HG02642 (cell line): ENCODE measurements around the gene FIG4.
"Not testable (repeated sequence)": the region's sequence is repeated elsewhere in the genome, so short reads cannot be mapped to it uniquely, and the experiment has no call there.

Experiments
- ATAC-seq: cut with Tn5 transposase; IDR thresholded peaks from one replicate; pipeline ENCODE4 v1.9.1; 2021; ENCODE audit warnings: mild to moderate bottlenecking; ENCODE audit not compliant: unreplicated experiment, poor library complexity

Gene FIG4

GRCh38 chr6:109840034-109840433 lies 148.9 kb downstream of the FIG4 start:
- no peak for ATAC-seq

GRCh38 chr6:109840796-109841195 lies 149.7 kb downstream of the FIG4 start:
- ATAC-seq: no peak

DNA sequence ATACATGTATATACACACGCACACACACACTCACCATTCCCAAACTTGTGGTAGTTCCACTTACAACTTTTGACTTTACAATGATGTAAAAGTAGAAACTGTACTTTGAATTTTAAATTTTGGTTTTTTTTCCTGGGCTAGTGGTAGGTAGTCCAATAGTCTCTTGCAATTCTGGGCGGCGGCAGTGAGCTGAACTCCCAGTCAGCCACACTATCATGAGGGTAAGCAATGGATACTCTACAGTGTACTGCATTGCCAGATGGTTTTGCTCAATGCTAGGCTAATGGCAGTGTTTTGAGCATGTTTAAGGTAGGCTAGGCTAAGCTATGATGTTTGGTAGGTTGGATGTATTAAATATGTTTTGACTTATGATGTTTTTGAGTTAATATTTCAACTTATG lies 150.8 kb downstream of the FIG4 start:
- no peak for ATAC-seq

- no peak for ATAC-seq
Measured at GRCh38 chr6:109852713-109853112, 161.6 kb downstream of the FIG4 start.

DNA sequence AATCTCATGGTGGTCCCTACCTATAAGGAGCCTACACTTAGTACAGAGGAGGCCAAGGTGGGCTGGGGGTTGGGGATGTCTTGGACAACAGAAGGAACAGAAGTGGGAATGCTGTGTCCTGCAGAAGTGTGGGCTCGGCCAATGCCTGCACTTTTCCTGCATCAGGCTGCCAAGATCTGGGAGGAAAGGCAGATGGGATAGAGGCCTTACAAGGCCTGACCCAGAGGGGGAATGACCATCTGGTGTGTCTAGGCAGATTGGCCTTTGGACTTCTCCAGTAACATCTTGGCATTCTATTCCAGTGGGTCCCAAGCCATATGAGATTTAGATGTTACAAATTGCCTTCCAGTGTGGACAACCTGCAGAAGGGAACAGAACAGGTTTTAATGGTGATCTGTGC lies 162.3 kb downstream of the FIG4 start:
- ATAC-seq: no peak

DNA sequence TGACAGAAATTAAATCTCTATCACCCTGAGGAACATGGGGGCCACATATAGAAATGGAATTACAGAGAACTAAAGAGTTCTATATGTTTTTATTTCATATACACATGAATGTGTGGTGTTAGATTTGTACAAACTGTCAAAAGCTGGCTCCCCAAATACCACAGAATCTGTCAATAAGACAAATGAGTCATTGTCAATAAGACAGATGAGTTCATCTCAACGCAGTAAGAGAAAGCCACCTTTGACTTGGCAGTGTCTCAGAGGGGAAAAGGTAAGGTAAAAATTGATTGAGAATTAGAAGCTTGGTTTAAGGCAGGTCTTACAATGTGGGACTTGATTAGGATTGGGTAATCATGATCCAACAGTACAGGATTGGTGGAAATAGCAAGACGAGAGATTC lies 162.9 kb downstream of the FIG4 start:
- ATAC-seq: no peak

- ATAC-seq: no peak
Measured at GRCh38 chr6:109854541-109855308, 163.6 kb downstream of the FIG4 start.

GRCh38 chr6:109855476-109856040 lies 164.5 kb downstream of the FIG4 start:
- ATAC-seq: not testable (repeated sequence)

- ATAC-seq: no peak
Measured at GRCh38 chr6:109861946-109862345, 170.8 kb downstream of the FIG4 start.

GRCh38 chr6:109864050-109864449 lies 173.0 kb downstream of the FIG4 start:
- ATAC-seq: no peak

GRCh38 chr6:109865968-109866367 lies 174.9 kb downstream of the FIG4 start:
- ATAC-seq: no peak

- ATAC-seq: no peak
Measured at GRCh38 chr6:109867009-109867969, 176.2 kb downstream of the FIG4 start.

- ATAC-seq: no peak
Measured at GRCh38 chr6:109867970-109868358, 176.9 kb downstream of the FIG4 start.

- not testable (repeated sequence) for ATAC-seq
Measured at GRCh38 chr6:109869398-109870088, 178.4 kb downstream of the FIG4 start.

- no peak for ATAC-seq
Measured at GRCh38 chr6:109870089-109870410, 179.0 kb downstream of the FIG4 start.

- ATAC-seq: no peak
Measured at GRCh38 chr6:109872549-109872948, 181.5 kb downstream of the FIG4 start.

- no peak for ATAC-seq
Measured at GRCh38 chr6:109872968-109873545, 182.0 kb downstream of the FIG4 start.

DNA sequence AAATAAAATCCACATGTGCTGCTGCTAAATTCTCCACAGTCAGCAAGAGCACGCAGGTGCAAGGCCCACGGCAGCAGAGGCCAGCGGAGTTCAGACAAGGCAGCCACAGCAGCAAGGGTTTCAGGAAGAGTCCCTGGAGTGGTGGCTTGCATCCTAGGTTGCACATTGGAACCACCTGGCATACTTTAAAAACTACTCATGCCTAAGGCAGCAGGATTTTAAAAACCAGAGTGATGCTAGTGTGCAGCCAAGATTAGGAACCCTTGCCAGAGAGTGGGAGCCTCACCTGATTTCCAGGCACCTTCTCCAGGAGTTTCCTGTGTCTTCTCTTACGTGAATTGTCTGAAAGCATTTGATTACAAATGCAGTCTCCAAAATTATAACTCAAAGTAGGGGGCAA lies 183.0 kb downstream of the FIG4 start:
- no peak for ATAC-seq

DNA sequence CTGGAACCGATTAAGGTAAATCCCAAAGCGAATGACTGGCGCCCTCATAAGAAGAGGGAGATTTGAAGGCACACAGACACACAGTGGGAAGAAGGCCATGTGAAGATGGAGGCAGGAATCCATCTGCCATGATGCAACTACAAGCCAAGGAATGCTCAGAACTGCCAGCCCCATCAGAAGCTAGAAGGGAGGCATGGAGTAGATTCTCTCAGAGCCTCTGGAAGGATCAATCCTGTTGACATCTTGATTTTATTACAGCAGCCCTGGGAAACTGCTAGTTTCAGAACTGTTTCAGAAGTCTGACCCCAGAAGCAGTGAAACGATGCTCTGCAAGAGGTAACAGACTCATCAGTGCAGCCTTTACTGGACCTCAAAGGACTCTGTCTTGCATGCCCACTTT lies 183.5 kb downstream of the FIG4 start:
- no peak for ATAC-seq
